HG03045 (cell line): Measurements from ENCODE around the gene KRTAP20-4.

Experiments used
- ATAC-seq: cut with Tn5 transposase; IDR thresholded peaks from one replicate; pipeline ENCODE4 v1.9.1; 2021; ENCODE audit warnings: mild to moderate bottlenecking, moderate library complexity; ENCODE audit not compliant: unreplicated experiment

KRTAP20-4 gene

GRCh38 chr21:30646904-30647414 is 26.5 kb downstream of the KRTAP20-4 start:
- no peak for ATAC-seq

GRCh38 chr21:30652891-30653290 is 32.5 kb downstream of the KRTAP20-4 start:
- ATAC-seq, result no peak

GRCh38 chr21:30668776-30669175 is 48.3 kb downstream of the KRTAP20-4 start:
- ATAC-seq, result no peak
